Measurements from ENCODE around the gene PLEKHA1.

Gene PLEKHA1

GRCh38 chr10:122478971-122479370 is 104.5 kb downstream of the PLEKHA1 start:
- no peak for DNase-seq

GRCh38 chr10:122480146-122480833 is 105.8 kb downstream of the PLEKHA1 start:
- no peak for DNase-seq

GRCh38 chr10:122481296-122482056 is 107.0 kb downstream of the PLEKHA1 start:
- DNase-seq = no peak

Measured in right kidney (tissue), 1 donor.